ENCODE data around the gene TNFAIP3.

DNA sequence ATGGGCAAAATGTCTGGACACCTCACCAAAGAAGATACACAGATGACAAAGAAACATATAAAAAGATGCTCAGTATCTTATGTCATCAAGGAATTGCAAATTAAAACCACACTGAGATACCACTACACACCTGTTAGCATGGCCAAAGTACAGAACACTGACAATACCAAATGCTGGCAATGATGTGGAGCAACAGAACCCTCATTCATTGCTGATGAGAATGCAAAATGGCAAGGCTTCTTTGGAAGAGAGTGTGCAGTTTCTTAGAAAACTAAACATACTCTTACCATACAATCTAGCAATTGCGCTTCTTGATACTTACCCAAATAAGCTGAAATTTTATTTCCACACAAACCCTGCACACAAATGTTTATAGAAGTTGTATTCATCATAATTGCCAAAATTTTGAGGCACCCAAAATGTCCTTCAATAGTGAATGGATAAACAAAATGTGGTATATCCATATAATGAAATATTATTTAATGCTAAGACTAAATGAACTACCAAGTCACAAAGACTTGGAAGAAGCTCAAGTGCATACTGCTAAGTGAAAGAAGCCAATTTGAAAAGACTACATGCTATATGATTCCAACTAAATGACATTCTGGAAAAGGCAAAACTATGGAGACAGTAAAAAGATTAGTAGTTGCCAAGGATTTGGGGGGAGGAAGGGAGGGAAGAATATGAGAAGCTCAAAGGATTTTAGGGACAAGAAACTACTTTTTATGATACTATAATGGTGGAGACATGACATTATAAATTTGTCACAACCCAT is 50.7 kb downstream of the TNFAIP3 start:
- TF ChIP-seq, protein P1, sequence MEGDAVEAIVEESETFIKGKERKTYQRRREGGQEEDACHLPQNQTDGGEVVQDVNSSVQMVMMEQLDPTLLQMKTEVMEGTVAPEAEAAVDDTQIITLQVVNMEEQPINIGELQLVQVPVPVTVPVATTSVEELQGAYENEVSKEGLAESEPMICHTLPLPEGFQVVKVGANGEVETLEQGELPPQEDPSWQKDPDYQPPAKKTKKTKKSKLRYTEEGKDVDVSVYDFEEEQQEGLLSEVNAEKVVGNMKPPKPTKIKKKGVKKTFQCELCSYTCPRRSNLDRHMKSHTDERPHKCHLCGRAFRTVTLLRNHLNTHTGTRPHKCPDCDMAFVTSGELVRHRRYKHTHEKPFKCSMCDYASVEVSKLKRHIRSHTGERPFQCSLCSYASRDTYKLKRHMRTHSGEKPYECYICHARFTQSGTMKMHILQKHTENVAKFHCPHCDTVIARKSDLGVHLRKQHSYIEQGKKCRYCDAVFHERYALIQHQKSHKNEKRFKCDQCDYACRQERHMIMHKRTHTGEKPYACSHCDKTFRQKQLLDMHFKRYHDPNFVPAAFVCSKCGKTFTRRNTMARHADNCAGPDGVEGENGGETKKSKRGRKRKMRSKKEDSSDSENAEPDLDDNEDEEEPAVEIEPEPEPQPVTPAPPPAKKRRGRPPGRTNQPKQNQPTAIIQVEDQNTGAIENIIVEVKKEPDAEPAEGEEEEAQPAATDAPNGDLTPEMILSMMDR (IDR thresholded peaks at IDR 0.05), result no peak
- TF ChIP-seq POLR2A (IDR thresholded peaks at IDR 0.05), result no peak

Data from thyroid gland (tissue), 4 donors.